Activated CD4-positive, alpha-beta T cell treated with anti-CD3 and anti-CD28 coated beads, Interleukin-2, Interleukin-4, amounts not matched to agents 100 ng/mL and 50 ng/mL, durations not matched to agents 16 hours and 8 hours (primary cell): ENCODE data around the gene COX4I2.
"Not testable (repeated sequence)": the region's sequence is repeated elsewhere in the genome, so short reads cannot be mapped to it uniquely, and the experiment has no call there.

Experiments
- DNase-seq: peaks from one replicate; pipeline ENCODE4 v3.0.0-alpha.2; 2020; ENCODE audit warnings: low spot score

COX4I2 gene

GRCh38 chr20:31607640-31608250 lies 30.0 kb upstream of the COX4I2 start:
- no peak for DNase-seq

- DNase-seq, result no peak
These were observed 29.3 kb upstream of the COX4I2 start for GRCh38 chr20:31608251-31608945.

DNA sequence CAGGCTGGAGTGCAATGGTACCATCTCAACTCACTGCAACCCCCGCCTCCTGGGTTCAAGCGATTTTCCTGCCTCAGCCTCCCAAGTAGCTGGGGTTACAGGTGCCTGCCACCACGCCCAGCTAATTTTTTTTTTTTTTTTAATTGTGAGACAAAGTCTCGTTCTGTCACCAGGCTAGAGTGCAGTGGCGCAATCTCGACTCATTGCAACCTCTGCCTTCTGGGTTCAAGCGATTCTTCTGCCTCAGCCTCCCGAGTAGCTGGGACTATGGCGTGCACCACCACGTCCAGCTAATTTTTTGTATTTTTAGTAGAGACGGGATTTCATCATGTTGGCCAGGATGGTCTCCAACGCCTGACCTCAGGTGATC lies 25.5 kb upstream of the COX4I2 start:
- not testable (repeated sequence) for DNase-seq

GRCh38 chr20:31615416-31615815 lies 22.3 kb upstream of the COX4I2 start:
- no peak for DNase-seq

DNA sequence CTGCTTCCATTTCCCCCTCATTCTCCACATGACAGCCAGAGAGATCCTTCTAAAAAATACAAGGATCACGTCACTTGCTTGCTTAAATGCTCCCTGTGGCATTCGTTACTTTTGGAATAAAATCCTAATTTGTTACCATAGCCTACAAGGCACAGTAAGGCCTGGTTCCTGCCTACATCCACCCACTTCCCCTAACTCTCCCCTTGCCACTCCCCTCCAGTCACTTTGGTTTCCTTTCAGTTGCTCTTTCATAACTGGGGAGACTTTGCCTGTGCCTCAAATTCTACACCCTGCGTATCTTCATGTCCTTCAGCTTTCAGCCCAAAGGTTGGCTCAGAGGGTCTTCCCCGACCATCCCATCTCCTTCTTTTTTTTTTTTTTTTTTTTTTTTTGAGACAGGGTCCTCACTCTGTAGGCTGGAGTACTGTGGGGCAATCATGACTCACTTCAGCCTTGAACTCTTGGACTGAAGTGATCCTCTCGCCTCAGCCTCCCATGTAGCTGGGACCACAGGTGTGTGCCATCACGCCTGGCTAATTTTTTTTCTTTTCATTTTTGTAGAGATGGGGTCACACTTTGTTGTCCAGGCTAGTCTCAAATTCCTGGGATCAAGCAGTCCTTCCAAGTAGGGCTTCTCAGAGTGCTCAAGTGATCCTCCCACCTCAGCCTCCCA lies 20.1 kb upstream of the COX4I2 start:
- DNase-seq, result no peak

DNA sequence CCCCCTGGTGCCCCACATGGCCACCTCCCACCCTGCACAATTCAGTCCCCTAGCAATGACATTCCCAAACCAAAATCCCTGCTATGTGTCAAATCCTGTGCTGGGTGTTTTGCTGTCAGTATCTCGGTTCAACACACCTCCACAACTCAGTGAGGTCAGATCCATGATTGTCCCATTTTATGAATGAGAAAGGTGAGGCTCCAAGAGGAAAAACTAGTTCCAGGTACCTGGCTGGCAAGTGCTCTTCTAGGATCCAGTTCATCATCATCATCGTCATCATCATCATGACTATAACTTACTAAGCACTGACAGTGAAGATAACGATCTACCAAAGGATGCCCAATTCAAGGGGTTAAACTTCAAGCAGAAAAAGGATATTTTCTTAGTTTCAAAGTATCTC lies 17.5 kb upstream of the COX4I2 start:
- no peak for DNase-seq

DNA sequence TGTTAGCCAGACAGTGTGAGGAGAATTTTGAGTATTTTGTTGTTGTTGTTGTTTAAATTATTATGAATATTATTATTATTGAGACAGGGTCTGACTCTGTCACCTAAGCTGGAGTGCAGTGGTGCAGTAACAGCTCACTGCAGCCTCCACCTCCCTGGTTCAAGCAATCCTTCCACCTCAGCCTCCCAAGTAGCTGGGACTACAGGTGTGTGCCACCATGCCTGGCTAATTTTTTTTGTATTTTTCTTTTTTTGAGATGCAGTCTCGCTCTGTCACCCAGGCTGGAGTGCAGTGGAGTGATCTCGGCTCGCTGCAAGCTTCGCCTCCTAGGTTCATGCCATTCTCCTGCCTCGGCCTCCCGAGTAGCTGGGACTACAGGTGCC lies 14.6 kb upstream of the COX4I2 start:
- not testable (repeated sequence) for DNase-seq

GRCh38 chr20:31626534-31626933 lies 11.2 kb upstream of the COX4I2 start:
- not testable (repeated sequence) for DNase-seq

DNA sequence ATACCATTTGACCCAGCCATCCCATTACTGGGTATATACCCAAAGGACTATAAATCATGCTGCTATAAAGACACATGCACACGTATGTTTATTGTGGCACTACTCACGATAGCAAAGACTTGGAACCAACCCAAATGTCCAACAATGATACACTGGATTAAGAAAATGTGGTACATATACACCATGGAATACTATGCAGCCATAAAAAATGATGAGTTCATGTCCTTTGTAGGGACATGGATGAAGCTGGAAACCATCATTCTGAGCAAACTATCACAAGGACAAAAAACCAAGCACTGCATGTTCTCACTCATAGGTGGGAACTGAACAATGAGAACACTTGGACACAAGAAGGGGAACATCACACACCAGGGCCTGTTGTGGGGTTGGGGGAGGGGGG lies 9.7 kb upstream of the COX4I2 start:
- not testable (repeated sequence) for DNase-seq

- no peak for DNase-seq
These were observed 7.4 kb upstream of the COX4I2 start for GRCh38 chr20:31630187-31630790.

DNA sequence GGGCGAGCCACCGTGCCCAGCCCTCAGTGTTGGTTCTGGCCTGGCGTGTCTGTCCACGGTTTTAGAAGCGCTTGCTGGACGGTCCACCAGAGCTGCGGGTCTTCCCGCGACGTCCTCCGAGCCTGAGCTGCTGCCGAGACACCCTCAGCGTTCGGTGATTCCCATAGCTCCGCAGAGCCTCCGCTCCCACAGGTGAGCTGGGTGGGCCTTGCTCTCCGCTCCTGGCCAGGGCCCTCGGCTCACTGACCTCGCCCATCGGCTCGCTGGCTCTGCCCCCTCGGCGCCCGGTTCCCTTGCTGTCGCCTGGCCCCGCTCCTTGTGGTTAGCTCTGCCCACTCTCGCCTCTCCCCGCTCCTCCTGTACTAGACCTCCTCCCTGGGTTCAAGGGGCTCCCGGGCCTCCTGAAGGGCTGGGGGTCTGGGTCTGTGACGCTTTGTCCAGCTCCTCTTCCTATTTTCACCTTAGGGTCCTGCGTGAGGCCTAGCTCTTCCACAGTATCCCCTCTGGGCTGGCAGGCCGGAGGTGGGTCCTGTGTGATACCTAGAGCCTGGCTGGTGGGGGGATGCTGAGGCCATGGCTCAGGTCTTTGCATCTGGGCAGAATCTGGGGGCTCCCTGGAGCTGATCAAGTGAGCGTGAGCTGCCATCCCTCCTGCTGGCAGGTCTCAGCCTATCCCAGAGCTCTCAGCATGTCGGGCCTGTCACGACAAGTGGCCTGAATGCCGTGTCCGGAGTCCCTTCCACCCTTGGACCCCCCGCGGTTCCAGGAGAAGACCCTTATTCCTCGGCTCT lies 5.0 kb upstream of the COX4I2 start:
- DNase-seq, result no peak

DNA sequence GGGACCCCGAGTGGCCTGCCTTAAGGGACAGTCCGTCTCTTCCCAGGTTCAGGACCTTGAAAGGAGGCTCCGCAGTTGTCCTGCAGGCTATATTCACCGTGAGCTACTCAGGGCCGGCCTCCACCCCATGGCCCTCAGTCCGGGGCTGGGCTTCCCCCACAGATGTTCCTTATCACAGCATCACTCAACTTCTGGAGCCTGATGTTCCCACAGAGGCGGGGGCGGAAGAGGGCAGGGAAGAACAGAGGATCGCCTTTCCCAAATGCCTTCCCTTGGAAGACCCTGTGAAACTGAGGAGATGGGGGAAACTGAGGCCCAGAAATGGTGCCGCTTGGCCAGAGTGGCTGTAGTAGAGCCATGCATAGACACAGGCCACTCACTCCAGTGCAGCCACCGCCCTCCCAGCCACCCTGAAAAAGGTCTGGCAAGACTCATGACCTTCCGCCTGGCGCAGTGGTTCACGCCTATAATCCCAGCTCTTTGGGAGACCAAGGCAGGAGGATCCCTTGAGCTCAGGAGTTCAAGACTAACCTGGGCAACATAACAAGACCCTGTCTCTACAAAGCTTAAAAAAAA lies 4.3 kb upstream of the COX4I2 start:
- DNase-seq, result no peak

- DNase-seq, result no peak
These were observed 605 bp downstream of the COX4I2 start for GRCh38 chr20:31638317-31638716.

DNA sequence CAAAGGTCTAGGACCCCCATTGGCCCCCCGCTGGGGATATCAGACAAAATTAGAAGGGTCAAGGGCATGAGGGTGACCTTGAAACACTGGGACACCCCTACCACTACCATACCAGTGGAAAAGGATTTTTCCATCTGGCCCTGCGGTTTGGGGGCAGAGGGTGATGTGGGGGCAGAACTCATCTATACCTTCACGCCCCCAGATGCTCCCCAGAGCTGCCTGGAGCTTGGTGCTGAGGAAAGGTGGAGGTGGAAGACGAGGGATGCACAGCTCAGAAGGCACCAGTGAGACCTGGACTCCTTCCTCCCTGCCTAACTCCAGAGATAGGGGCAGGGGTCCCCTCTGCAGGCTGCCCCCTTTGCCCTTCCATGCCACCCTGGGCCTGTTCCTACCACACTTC lies 1.1 kb downstream of the COX4I2 start:
- DNase-seq, result no peak

GRCh38 chr20:31640259-31640658 lies 2.5 kb downstream of the COX4I2 start:
- DNase-seq, result no peak

GRCh38 chr20:31641391-31641790 lies 3.7 kb downstream of the COX4I2 start:
- no peak for DNase-seq

GRCh38 chr20:31642837-31643236 lies 5.1 kb downstream of the COX4I2 start:
- DNase-seq, result peak; percentile 12

- DNase-seq, result no peak
These were observed 5.8 kb downstream of the COX4I2 start for GRCh38 chr20:31643522-31643921.

DNA sequence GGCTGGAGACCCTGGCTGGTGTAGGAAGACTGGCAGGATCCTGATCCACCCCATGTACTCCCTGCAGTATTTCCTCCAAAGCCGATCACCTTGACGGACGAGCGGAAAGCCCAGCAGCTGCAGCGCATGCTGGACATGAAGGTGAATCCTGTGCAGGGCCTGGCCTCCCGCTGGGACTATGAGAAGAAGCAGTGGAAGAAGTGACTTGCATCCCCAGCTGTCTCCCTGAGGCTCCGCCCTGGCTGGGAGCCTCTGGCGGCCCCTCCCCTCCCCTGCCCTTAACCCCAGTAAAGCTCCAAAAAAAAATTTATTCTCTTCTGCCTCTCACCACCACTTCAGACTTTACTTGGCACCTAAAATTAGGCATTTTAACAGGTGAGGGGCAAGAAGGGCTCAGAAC lies 7.0 kb downstream of the COX4I2 start:
- no peak for DNase-seq

DNA sequence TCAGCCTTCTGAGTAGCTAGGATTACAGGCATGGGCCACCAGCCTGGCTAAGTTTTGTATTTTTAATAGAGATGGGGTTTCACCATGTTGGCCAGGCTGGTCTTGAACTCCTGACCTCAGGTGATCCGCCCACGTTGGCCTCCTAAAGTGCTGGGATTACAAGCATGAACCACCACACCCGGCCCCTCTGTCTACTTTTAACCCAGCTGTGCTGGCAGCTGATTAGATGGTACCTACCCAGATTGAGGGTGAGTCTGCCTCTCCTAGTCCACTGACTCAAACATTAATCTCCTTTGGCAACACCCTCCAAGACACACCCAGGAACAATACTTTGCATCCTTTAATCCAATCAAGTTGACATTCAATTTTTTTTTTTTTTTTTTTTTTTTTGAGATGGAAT lies 10.4 kb downstream of the COX4I2 start:
- not testable (repeated sequence) for DNase-seq

DNA sequence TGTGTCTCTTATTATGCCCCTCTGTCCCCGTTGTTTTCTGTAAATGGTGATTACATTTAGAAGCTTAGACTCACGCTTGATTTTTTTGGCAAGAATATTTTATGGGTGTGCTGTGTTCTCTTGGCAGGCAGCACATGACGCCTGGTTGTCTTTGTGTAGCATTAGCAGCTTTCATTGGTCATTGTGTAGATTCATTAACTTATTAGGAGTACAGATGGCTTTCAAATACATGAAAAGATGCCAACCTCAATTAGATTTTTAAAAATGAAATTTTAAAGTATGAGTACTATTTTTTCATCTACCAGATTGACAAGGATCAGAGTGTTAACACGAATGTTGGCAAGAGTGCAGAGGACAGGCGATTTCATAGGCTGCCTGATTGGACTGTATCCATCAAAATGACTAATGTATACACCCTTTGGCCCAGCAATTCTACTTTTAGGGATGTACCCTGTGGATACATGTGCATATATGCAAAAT lies 15.2 kb downstream of the COX4I2 start:
- DNase-seq, result no peak

DNA sequence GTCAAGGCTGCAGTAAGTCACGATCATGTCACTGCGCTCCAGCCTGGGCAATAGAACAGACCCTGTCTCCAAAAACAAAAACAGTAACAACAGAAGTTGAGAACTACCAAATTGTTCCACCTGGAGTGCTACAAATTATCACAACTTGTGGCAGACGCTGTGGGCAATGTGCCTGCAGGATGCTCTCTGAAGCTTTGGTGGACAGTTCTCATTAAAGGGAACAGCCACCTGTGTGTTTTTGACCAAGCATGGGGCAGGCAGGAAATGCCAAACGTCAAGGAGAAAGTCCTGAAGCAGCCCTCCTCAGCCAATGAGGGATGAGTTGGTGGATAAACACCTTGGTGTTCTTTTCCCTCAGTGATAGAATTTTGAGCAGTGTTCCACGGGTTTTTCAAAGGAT lies 15.8 kb downstream of the COX4I2 start:
- DNase-seq, result no peak
